GM12875 (cell line): ENCODE results near the gene SPDYC.

Source experiments
- H3K4me3 ChIP-seq: one replicate; pipeline ENCODE4 v1.5.1; 2011; ENCODE audit warnings: low read depth, low read length, control low read depth
- TF ChIP-seq, protein P1 (sequence below): IDR thresholded peaks from 2 replicates; pipeline ENCODE4 v1.5.1; 2011; ENCODE audit warnings: low read depth, mild to moderate bottlenecking, control low read depth, inconsistent platforms, low read length, moderate library complexity, borderline replicate concordance; ENCODE audit not compliant: insufficient read depth

Gene SPDYC

GRCh38 chr11:65219930-65220213, 49.8 kb downstream of the SPDYC start:
- TF ChIP-seq, protein P1, sequence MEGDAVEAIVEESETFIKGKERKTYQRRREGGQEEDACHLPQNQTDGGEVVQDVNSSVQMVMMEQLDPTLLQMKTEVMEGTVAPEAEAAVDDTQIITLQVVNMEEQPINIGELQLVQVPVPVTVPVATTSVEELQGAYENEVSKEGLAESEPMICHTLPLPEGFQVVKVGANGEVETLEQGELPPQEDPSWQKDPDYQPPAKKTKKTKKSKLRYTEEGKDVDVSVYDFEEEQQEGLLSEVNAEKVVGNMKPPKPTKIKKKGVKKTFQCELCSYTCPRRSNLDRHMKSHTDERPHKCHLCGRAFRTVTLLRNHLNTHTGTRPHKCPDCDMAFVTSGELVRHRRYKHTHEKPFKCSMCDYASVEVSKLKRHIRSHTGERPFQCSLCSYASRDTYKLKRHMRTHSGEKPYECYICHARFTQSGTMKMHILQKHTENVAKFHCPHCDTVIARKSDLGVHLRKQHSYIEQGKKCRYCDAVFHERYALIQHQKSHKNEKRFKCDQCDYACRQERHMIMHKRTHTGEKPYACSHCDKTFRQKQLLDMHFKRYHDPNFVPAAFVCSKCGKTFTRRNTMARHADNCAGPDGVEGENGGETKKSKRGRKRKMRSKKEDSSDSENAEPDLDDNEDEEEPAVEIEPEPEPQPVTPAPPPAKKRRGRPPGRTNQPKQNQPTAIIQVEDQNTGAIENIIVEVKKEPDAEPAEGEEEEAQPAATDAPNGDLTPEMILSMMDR: no peak

GRCh38 chr11:65221026-65221425, 51.0 kb downstream of the SPDYC start:
- no peak overlapping the region for H3K4me3 ChIP-seq
- TF ChIP-seq, protein P1: no peak

More at GRCh38 chr11:65219930-65220213, 49.8 kb downstream of the SPDYC start:
- no peak overlapping the region for H3K4me3 ChIP-seq
